DMS 273 (cell line): ENCODE measurements around the gene RTN4RL1.

ENCODE experiments used
- DNase-seq: peaks from one replicate; lab custom pipeline; 2025; ENCODE audit not compliant: unreplicated experiment; lab: John Stamatoyannopoulos, UW

RTN4RL1 gene

GRCh38 chr17:1951920-1952319, 73.2 kb downstream of the RTN4RL1 start:
- no peak for DNase-seq

DNA sequence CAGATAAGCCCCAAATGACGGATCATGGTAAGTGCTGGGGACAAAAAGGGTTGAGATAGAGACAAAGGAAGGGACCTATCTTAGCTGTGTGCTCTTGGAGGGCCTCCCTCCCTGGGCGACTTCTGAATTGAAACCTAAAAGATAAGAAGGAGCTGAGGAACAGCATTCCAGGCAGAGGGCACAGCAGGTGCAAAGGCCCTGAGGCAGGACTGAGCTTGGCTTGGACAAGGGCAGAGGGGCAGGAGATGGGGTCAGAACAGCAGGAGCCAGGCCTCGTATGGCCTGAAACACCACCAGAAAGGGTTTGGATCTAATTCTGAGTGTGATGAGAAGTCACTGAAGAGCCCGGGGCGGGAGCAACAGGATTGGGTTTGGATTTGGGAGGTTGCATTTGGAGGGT, 75.4 kb downstream of the RTN4RL1 start:
- no peak for DNase-seq

GRCh38 chr17:1948517-1948825, 76.7 kb downstream of the RTN4RL1 start:
- no peak for DNase-seq

- DNase-seq = no peak
These were observed 77.2 kb downstream of the RTN4RL1 start for GRCh38 chr17:1947743-1948516.

DNA sequence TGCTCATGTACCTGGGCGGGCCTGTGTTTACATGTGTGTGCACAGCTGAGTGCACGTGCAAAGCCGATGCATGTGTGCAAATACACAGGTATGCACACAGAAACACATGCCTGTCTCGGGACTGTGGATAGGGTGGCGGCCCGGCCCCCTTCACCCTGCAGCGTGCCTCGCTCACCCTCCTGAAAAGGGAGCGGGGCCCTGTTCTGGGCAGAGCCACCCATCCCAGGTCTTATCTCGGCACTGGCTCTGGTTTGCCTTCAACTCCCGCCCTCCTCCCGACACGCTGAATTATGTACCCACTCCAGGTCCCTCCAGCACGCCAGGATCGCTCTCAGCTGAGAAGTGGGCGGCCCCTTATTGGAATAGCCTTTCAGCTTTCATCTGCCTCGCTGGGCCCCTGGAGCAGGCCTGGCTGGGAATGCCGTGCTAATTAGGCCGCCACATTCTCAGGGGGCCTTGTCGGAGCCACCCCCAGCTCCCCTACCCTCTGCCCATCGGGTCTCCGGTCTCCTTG, 77.8 kb downstream of the RTN4RL1 start:
- no peak for DNase-seq

- no peak for DNase-seq
These were observed 78.9 kb downstream of the RTN4RL1 start for GRCh38 chr17:1946021-1946932.

- no peak for DNase-seq
These were observed 79.5 kb downstream of the RTN4RL1 start for GRCh38 chr17:1945621-1946020.

DNA sequence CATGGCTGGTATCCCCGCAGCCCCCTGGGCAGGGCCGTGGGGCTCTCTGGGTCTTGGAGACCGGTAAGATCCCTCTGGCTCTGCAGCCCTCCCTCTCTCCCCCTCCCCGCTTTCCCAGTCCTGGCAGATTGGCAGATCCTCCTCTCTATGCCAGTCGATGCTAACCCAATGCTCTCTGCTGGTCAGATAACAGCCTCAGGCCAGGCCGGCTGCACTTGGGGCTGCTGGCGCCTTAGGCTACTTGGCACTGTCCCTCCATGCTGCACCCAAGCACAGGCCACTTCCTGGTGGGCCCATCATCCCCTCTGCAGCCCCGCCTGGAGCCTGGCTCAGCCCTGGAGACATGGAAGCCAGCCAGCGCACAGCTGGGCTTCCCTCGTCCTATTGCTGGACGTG, 81.7 kb downstream of the RTN4RL1 start:
- DNase-seq = no peak

DNA sequence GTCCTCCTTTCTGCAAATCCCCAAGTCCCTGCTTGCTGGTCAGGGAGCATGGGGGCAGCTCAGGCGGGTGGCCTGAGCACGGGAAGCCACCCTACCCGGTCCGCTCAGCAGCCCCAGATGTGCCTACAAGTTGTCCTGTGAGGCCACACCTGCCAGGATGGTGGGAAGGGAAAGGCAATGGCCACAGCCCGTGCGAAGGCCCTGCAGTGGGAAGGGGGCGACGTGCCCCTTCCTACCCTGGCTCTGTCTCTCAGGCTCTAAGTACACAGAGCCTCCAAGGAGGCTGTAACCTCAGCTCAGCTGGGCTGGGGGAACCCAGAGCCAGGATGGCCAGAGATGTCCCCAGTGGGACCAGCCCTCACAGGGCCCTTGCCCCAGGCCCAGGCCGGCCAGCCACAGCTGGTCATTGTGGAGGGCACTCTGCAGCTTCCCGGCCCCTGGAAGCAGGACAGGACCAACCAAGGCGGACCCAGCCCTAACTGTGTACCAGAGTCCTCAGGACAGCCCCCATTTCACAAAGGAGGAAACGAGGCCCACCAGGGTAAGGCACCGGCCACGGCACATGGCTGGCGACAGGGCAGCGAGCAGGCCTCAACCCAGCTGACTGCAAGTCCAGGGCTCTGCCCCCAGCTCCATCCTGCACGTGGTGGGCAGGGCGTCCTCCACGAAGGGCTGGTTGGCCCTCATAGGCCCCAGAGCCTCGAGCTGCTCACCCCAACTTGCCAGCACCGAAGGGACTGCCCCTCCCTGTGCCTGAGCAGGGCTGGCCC, 82.3 kb downstream of the RTN4RL1 start:
- no peak for DNase-seq

DNA sequence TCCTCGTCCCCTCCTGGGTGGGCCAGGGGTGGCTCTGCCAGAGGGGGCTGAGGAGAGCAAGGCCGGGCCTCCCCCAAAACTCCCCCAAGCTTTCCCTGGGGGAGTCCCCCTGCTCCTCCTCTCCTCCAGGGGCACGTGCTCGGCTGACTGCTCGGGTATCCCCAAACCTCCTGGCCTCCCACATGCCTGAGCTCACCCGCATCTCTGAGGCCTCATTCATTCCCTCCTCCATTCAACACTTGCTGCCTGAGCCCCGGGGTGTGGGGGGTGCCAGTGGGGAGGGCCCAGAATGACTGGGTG, 83.1 kb downstream of the RTN4RL1 start:
- DNase-seq = no peak

GRCh38 chr17:1941272-1942065, 83.7 kb downstream of the RTN4RL1 start:
- no peak for DNase-seq

GRCh38 chr17:1940810-1941185, 84.3 kb downstream of the RTN4RL1 start:
- no peak for DNase-seq

DNA sequence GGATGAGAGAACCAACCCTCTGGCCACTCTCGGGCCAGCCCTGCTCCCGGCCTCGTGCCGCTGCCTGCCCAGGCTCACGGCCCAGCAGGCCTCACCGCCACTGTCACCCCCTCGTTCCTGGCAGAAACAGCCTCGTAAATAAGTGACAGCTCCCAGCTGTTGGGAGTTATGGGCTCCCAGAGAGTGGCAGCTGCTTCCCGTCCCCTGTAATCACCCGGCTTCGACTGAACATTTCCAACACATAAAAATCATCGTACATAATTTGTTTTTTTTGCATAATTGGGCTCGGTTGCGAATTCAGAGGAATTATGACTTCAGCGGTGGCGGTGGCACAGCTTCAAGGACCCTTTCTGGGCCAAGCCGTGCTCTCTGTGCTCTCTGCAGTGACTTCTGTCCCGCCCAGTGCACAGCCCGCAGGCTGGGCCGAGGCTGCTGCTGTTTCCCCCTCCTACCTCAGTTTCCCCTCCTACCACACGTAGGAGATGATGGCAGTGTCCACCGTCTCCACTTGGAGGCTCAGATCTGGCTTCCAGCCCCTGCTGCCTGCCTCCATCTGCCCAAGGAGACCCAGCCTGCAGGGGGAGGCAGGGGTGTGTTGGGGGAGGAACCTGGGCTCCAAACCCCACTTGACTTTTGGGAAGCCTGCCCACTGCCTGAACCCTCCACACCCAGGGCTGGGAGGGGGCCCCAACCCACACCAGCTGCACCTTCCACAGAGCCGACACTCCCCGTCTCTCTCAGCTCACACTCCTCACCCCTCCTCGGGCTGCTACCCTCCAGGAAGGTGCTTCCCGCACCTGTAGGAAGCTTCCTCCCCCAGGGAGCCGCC, 84.9 kb downstream of the RTN4RL1 start:
- DNase-seq = peak; percentile 31

GRCh38 chr17:1937461-1937860, 87.7 kb downstream of the RTN4RL1 start:
- no peak for DNase-seq

- no peak for DNase-seq
These were observed 88.4 kb downstream of the RTN4RL1 start for GRCh38 chr17:1936766-1937165.

- DNase-seq = no peak
These were observed 90.2 kb downstream of the RTN4RL1 start for GRCh38 chr17:1934901-1935300.

GRCh38 chr17:1933875-1934715, 91.0 kb downstream of the RTN4RL1 start:
- DNase-seq = no peak

- peak; percentile 57 for DNase-seq
These were observed 93.1 kb downstream of the RTN4RL1 start for GRCh38 chr17:1931844-1932579.

- DNase-seq = no peak
These were observed 94.8 kb downstream of the RTN4RL1 start for GRCh38 chr17:1930337-1930645.
